ENCODE results near the gene SLC66A2. TPM values are rescaled to one million over a fixed set of nuclear protein-coding genes. Genes with fewer than 3 reads are reported as not detected.

SLC66A2 gene
- total RNA-seq, 1 donor: 23.3 TPM

- no peak overlapping the region for H3K4me3 ChIP-seq (ENCODE audit: low read depth, low read length)
- DNase-seq (ENCODE audit: low read depth): no peak
- TF ChIP-seq CTCF (IDR thresholded peaks at IDR 0.05; ENCODE audit: insufficient read depth, low read depth, low read length): no peak
Measured at GRCh38 chr18:79947054-79947755, 4.2 kb downstream of the SLC66A2 start.

GRCh38 chr18:79945118-79946042 lies 6.1 kb downstream of the SLC66A2 start:
- no peak for DNase-seq (ENCODE audit: low read depth)
- H3K4me3 ChIP-seq (ENCODE audit: low read depth, low read length): no peak overlapping the region
- no peak for TF ChIP-seq CTCF (IDR thresholded peaks at IDR 0.05; ENCODE audit: insufficient read depth, low read depth, low read length)

- H3K4me3 ChIP-seq (ENCODE audit: low read depth, low read length): no peak overlapping the region
- no peak for TF ChIP-seq CTCF (IDR thresholded peaks at IDR 0.05; ENCODE audit: insufficient read depth, low read depth, low read length)
- no peak for DNase-seq (ENCODE audit: low read depth)
Measured at GRCh38 chr18:79944746-79945117, 6.7 kb downstream of the SLC66A2 start.

GRCh38 chr18:79944126-79944731 lies 7.2 kb downstream of the SLC66A2 start:
- no peak for TF ChIP-seq CTCF (IDR thresholded peaks at IDR 0.05; ENCODE audit: insufficient read depth, low read depth, low read length)
- DNase-seq (ENCODE audit: low read depth): no peak

GRCh38 chr18:79943608-79944125 lies 7.8 kb downstream of the SLC66A2 start:
- TF ChIP-seq CTCF (IDR thresholded peaks at IDR 0.05; ENCODE audit: insufficient read depth, low read depth, low read length): no peak

More at GRCh38 chr18:79944126-79944731, 7.2 kb downstream of the SLC66A2 start:
- no peak overlapping the region for H3K4me3 ChIP-seq (ENCODE audit: low read depth, low read length)

GRCh38 chr18:79942786-79943607 lies 8.5 kb downstream of the SLC66A2 start:
- no peak for DNase-seq (ENCODE audit: low read depth)
- TF ChIP-seq CTCF (IDR thresholded peaks at IDR 0.05; ENCODE audit: insufficient read depth, low read depth, low read length): no peak
- no peak overlapping the region for H3K4me3 ChIP-seq (ENCODE audit: low read depth, low read length)

More at GRCh38 chr18:79943608-79944125, 7.8 kb downstream of the SLC66A2 start:
- no peak for DNase-seq (ENCODE audit: low read depth)
- H3K4me3 ChIP-seq (ENCODE audit: low read depth, low read length): no peak overlapping the region

All from fibroblast of villous mesenchyme (primary cell).